ENCODE results near the gene CD177.
"Not testable (repeated sequence)": the region's sequence is repeated elsewhere in the genome, so short reads cannot be mapped to it uniquely, and the experiment has no call there.

Gene CD177

GRCh38 chr19:43332058-43332922 is 21.2 kb upstream of the CD177 start:
- no peaks in the 10 kb centered on the region; the same call in 1 of the 2 replicates for H3K27me3 ChIP-seq (replicated peaks; ENCODE audit: insufficient read depth, low read length)
- H3K36me3 ChIP-seq (replicated peaks; ENCODE audit: insufficient read depth, low read length): no peaks in the 10 kb centered on the region
- H3K4me2 ChIP-seq (ENCODE audit: low read depth, low read length): no peak overlapping the region
- H3K9me2 ChIP-seq (replicated peaks; ENCODE audit: insufficient read depth, low read length): no peaks in the 10 kb centered on the region
- no peaks in the 10 kb centered on the region for H3K4me1 ChIP-seq (ENCODE audit: low read length)
- no peak overlapping the region for H3K4me3 ChIP-seq (ENCODE audit: low read length)
- no peak overlapping the region; the same call in 1 of the 2 replicates for H2AFZ ChIP-seq (ENCODE audit: low read length)
- no peak overlapping the region for H3K27ac ChIP-seq (ENCODE audit: low read length)
- H3F3A ChIP-seq (ENCODE audit: insufficient read depth, low read length): no peaks in the 10 kb centered on the region
- TF ChIP-seq CTCF (IDR thresholded peaks at IDR 0.05; ENCODE audit: low read length): no peak
- TF ChIP-seq EZH2phosphoT487 (IDR thresholded peaks at IDR 0.05; ENCODE audit: low read length): no peak
- H3K79me2 ChIP-seq (ENCODE audit: low read length): no peaks in the 10 kb centered on the region
- no peak overlapping the region for H3K9ac ChIP-seq (ENCODE audit: low read length)
- no peaks in the 10 kb centered on the region for H3K9me3 ChIP-seq (replicated peaks; ENCODE audit: insufficient read depth, low read length)
- no peak for DNase-seq
- no peaks in the 10 kb centered on the region for H4K20me1 ChIP-seq (ENCODE audit: insufficient read depth, low read length)

DNA sequence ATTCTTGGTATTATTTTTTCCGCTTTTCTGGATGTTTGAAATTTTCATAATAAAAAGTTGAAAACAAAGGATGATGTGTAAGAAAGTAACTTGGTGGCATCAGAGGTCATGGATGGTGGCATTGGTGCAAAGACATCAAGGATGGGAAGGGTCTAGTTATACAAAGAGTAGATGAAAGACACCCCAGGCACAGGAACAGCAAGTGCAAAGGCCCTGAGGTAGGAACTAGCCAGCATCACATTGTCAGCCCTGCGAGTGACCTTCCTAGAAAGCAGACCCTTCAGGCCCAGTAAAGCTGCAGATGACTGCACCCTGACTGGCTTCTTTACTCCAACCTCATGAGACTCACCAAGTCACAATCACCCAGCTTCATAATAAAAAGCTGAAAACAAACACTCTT is 17.0 kb upstream of the CD177 start:
- DNase-seq; H3F3A ChIP-seq (ENCODE audit: insufficient read depth, low read length); H3K4me1 ChIP-seq (ENCODE audit: low read length); H3K4me3 ChIP-seq (ENCODE audit: low read length); H3K9ac ChIP-seq (ENCODE audit: low read length); H3K36me3 ChIP-seq (replicated peaks; ENCODE audit: insufficient read depth, low read length); H3K79me2 ChIP-seq (ENCODE audit: low read length); H3K9me3 ChIP-seq (replicated peaks; ENCODE audit: insufficient read depth, low read length); H3K27ac ChIP-seq (ENCODE audit: low read length); H3K4me2 ChIP-seq (ENCODE audit: low read depth, low read length); H3K27me3 ChIP-seq (replicated peaks; ENCODE audit: insufficient read depth, low read length); H2AFZ ChIP-seq (ENCODE audit: low read length); H3K9me2 ChIP-seq (replicated peaks; ENCODE audit: insufficient read depth, low read length); H4K20me1 ChIP-seq (ENCODE audit: insufficient read depth, low read length): not testable (repeated sequence)

GRCh38 chr19:43337737-43338136 is 15.7 kb upstream of the CD177 start:
- Histone ChIP-seq H3F3A (ENCODE audit: insufficient read depth, low read length) (no peaks in the 10 kb centered on the region), H3K4me1 (ENCODE audit: low read length) (no peaks in the 10 kb centered on the region), H3K9me3 (replicated peaks; ENCODE audit: insufficient read depth, low read length) (no peaks in the 10 kb centered on the region), H3K27me3 (replicated peaks; ENCODE audit: insufficient read depth, low read length) (no peaks in the 10 kb centered on the region), H3K4me2 (ENCODE audit: low read depth, low read length) (no peak overlapping the region), H3K79me2 (ENCODE audit: low read length) (no peaks in the 10 kb centered on the region), H3K9me2 (replicated peaks; ENCODE audit: insufficient read depth, low read length) (no peaks in the 10 kb centered on the region), H2AFZ (ENCODE audit: low read length) (no peak overlapping the region), H3K4me3 (ENCODE audit: low read length) (no peak overlapping the region), H3K9ac (ENCODE audit: low read length) (no peak overlapping the region), H3K36me3 (replicated peaks; ENCODE audit: insufficient read depth, low read length) (no peaks in the 10 kb centered on the region), H3K27ac (ENCODE audit: low read length) (no peak overlapping the region), H4K20me1 (ENCODE audit: insufficient read depth, low read length) (no peaks in the 10 kb centered on the region)
- TF ChIP-seq CTCF (IDR thresholded peaks at IDR 0.05; ENCODE audit: low read length): no peak
- TF ChIP-seq EZH2phosphoT487 (IDR thresholded peaks at IDR 0.05; ENCODE audit: low read length): no peak
- TF ChIP-seq EZH2 (optimal IDR thresholded peaks at IDR 0.05; ENCODE audit: low read depth, low read length): no peak
- DNase-seq: no peak

- H3K9me2 ChIP-seq (replicated peaks; ENCODE audit: insufficient read depth, low read length): no peaks in the 10 kb centered on the region
- no peak overlapping the region for H3K4me2 ChIP-seq (ENCODE audit: low read depth, low read length)
- TF ChIP-seq CTCF (IDR thresholded peaks at IDR 0.05; ENCODE audit: low read length): no peak
- TF ChIP-seq EZH2 (optimal IDR thresholded peaks at IDR 0.05; ENCODE audit: low read depth, low read length): no peak
- TF ChIP-seq EZH2phosphoT487 (IDR thresholded peaks at IDR 0.05; ENCODE audit: low read length): no peak
- no peak overlapping the region for H3K4me3 ChIP-seq (ENCODE audit: low read length)
- H3K9ac ChIP-seq (ENCODE audit: low read length): no peak overlapping the region
- no peaks in the 10 kb centered on the region for H3K36me3 ChIP-seq (replicated peaks; ENCODE audit: insufficient read depth, low read length)
- H3K27me3 ChIP-seq (replicated peaks; ENCODE audit: insufficient read depth, low read length): no peaks in the 10 kb centered on the region
- H3F3A ChIP-seq (ENCODE audit: insufficient read depth, low read length): no peaks in the 10 kb centered on the region
- no peak overlapping the region for H2AFZ ChIP-seq (ENCODE audit: low read length)
- no peaks in the 10 kb centered on the region for H3K4me1 ChIP-seq (ENCODE audit: low read length)
- H4K20me1 ChIP-seq (ENCODE audit: insufficient read depth, low read length): no peaks in the 10 kb centered on the region
- H3K9me3 ChIP-seq (replicated peaks; ENCODE audit: insufficient read depth, low read length): no peaks in the 10 kb centered on the region
- H3K27ac ChIP-seq (ENCODE audit: low read length): no peak overlapping the region
- no peaks in the 10 kb centered on the region for H3K79me2 ChIP-seq (ENCODE audit: low read length)
- DNase-seq: no peak
Measured at GRCh38 chr19:43338530-43338929, 15.0 kb upstream of the CD177 start.

DNA sequence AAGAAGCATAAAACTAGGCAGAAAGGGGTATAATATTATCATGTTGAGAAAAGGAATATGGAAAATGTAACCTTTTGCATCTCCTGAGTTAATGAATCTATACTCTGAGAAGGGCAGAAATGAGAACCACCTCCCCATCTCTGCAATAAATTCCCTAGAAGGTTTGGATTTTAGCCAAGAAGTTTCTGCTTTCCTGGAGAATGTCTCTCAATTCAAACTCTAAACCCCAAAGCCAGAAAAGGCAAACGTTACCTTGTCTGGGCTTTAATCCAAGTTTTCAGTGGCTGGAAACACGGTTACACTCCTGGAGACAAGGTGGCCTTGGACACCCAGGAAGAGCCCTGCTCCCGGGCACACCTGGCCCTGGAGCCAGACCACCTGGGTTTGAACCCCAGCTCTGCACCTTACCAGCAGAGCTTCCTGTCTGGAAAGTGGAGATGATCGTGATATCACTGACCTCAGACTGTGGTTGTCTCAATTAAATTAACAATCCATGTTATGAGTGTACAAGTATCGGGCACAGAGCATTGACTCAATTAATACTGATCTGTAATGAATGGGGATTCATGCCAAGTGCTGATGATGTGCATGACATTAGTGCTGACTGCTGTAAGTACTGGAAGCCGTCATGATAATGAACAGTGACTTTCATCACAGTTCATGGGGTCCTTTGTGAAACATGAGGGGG is 14.1 kb upstream of the CD177 start:
- H2AFZ ChIP-seq (ENCODE audit: low read length); H3F3A ChIP-seq (ENCODE audit: insufficient read depth, low read length); H3K4me1 ChIP-seq (ENCODE audit: low read length); H3K4me3 ChIP-seq (ENCODE audit: low read length); H3K9me2 ChIP-seq (replicated peaks; ENCODE audit: insufficient read depth, low read length); H4K20me1 ChIP-seq (ENCODE audit: insufficient read depth, low read length); H3K36me3 ChIP-seq (replicated peaks; ENCODE audit: insufficient read depth, low read length); H3K27ac ChIP-seq (ENCODE audit: low read length); H3K9ac ChIP-seq (ENCODE audit: low read length); H3K9me3 ChIP-seq (replicated peaks; ENCODE audit: insufficient read depth, low read length); H3K4me2 ChIP-seq (ENCODE audit: low read depth, low read length); H3K27me3 ChIP-seq (replicated peaks; ENCODE audit: insufficient read depth, low read length); DNase-seq; H3K79me2 ChIP-seq (ENCODE audit: low read length): not testable (repeated sequence)

Measured in MM.1S (cell line).